GM23338 (cell line): ENCODE measurements around the gene DNMT1. TPM values are rescaled to one million over a fixed set of nuclear protein-coding genes. Genes with fewer than 3 reads are reported as not detected.

Experiments used
- ATAC-seq: fragments of 200-7000 bp; cut with Tn5 transposase; 3 replicates; pipeline ENCODE4 v1.9.1; 2020
- DNase-seq: peaks from one replicate; pipeline ENCODE4 v3.0.0-alpha.2; 2015; ENCODE audit warnings: low spot score
- H2AFZ ChIP-seq: fragments of 200-600 bp; sonication (generic); 2 replicates; pipeline ENCODE4 v1.8.0; 2016; ENCODE audit warnings: antibody characterized with exemption, mild to moderate bottlenecking, moderate library complexity
- H3F3A ChIP-seq: fragments of 200-600 bp; sonication (generic); replicated peaks from 2 replicates; pipeline ENCODE4 v1.8.0; 2017; ENCODE audit warnings: antibody characterized with exemption, mixed run types, low read depth
- H3K27ac ChIP-seq: fragments of 200-600 bp; sonication (generic); 2 replicates; pipeline ENCODE4 v1.6.1; 2016; ENCODE audit warnings: low read depth
- H3K27me3 ChIP-seq: fragments of 200-600 bp; sonication (generic); 2 replicates; pipeline ENCODE4 v1.8.0; 2016; ENCODE audit warnings: mild to moderate bottlenecking, mixed run types, moderate library complexity; ENCODE audit not compliant: insufficient read depth
- H3K36me3 ChIP-seq: fragments of 200-600 bp; sonication (generic); 2 replicates; pipeline ENCODE4 v1.8.0; 2016; ENCODE audit warnings: mild to moderate bottlenecking; ENCODE audit not compliant: insufficient read depth
- H3K4me1 ChIP-seq: fragments of 200-600 bp; sonication (generic); 2 replicates; pipeline ENCODE4 v1.8.0; 2016; ENCODE audit warnings: mild to moderate bottlenecking, moderate library complexity; ENCODE audit not compliant: insufficient read depth
- H3K4me2 ChIP-seq: fragments of 200-600 bp; sonication (generic); 2 replicates; pipeline ENCODE4 v1.7.1; 2017; ENCODE audit warnings: mixed run types
- H3K4me3 ChIP-seq: fragments of 200-600 bp; sonication (generic); 2 replicates; pipeline ENCODE4 v1.6.1; 2016; ENCODE audit warnings: mixed run types
- H3K79me2 ChIP-seq: fragments of 200-600 bp; sonication (generic); replicated peaks from 2 replicates; pipeline ENCODE4 v1.8.0; 2017; ENCODE audit warnings: mild to moderate bottlenecking; ENCODE audit not compliant: insufficient read depth
- H3K9me2 ChIP-seq: fragments of 200-600 bp; sonication (generic); 2 replicates; pipeline ENCODE4 v1.8.0; 2017; ENCODE audit not compliant: insufficient read depth
- H4K20me1 ChIP-seq: fragments of 200-600 bp; sonication (generic); replicated peaks from 2 replicates; pipeline ENCODE4 v1.8.0; 2017; ENCODE audit warnings: mild to moderate bottlenecking; ENCODE audit not compliant: insufficient read depth
- H3K27ac Mint-ChIP-seq: 2 replicates; pipeline ENCODE4 v1.8.0; 2020; ENCODE audit warnings: inconsistent platforms, mild to moderate bottlenecking, moderate library complexity, mixed read lengths
- H3K27me3 Mint-ChIP-seq: 3 replicates; pipeline ENCODE4 v1.8.0; 2022; ENCODE audit warnings: low read depth, mild to moderate bottlenecking, moderate library complexity, mixed read lengths, inconsistent platforms; ENCODE audit not compliant: insufficient read depth, poor library complexity
- H3K36me3 Mint-ChIP-seq: 3 replicates; pipeline ENCODE4 v1.8.0; 2021; ENCODE audit warnings: low read depth, mild to moderate bottlenecking, inconsistent platforms, moderate library complexity, mixed read lengths
- H3K4me1 Mint-ChIP-seq: 3 replicates; pipeline ENCODE4 v1.8.0; 2020; ENCODE audit warnings: mild to moderate bottlenecking, inconsistent platforms, mixed read lengths
- H3K4me3 Mint-ChIP-seq: 3 replicates; pipeline ENCODE4 v1.8.0; 2021; ENCODE audit warnings: moderate library complexity, mild to moderate bottlenecking, inconsistent platforms, mixed read lengths
- H3K9me3 Mint-ChIP-seq: 3 replicates; pipeline ENCODE4 v1.8.0; 2020; ENCODE audit warnings: moderate library complexity, mild to moderate bottlenecking, inconsistent platforms, mixed read lengths
- CREB1 ChIP-seq: fragments of 250-450 bp; sonication (Bioruptor Pico); IDR thresholded peaks from 2 replicates; pipeline ENCODE4 v1.5.0; 2020; ENCODE audit warnings: low read depth, mild to moderate bottlenecking, moderate library complexity
- ETS1 ChIP-seq: IDR thresholded peaks from 2 replicates; pipeline ENCODE4 v1.6.1; 2016; ENCODE audit warnings: antibody characterized with exemption
- EZH2 ChIP-seq: fragments of 200-600 bp; sonication (generic); IDR thresholded peaks from one replicate; pipeline ENCODE4 v1.8.0; 2017; ENCODE audit warnings: antibody characterized with exemption, mild to moderate bottlenecking, low read depth; ENCODE audit not compliant: unreplicated experiment
- EZH2phosphoT487 ChIP-seq: fragments of 200-600 bp; sonication (generic); IDR thresholded peaks from one replicate; pipeline ENCODE4 v1.8.1; 2018; ENCODE audit warnings: antibody characterized with exemption; ENCODE audit not compliant: unreplicated experiment
- JUNB ChIP-seq: IDR thresholded peaks from one replicate; pipeline ENCODE4 v1.6.1; 2016; ENCODE audit warnings: antibody characterized with exemption; ENCODE audit not compliant: unreplicated experiment
- NANOG ChIP-seq: IDR thresholded peaks from 2 replicates; pipeline ENCODE4 v1.6.1; 2016; ENCODE audit warnings: antibody characterized with exemption, borderline replicate concordance
- POLR2AphosphoS5 ChIP-seq: IDR thresholded peaks from 2 replicates; pipeline ENCODE4 v1.6.1; 2016; ENCODE audit warnings: antibody characterized with exemption, low read depth
- STAT1 ChIP-seq: IDR thresholded peaks from one replicate; pipeline ENCODE4 v1.6.1; 2016; ENCODE audit warnings: antibody characterized with exemption; ENCODE audit not compliant: unreplicated experiment
- ZNF114 ChIP-seq: fragments of 250-450 bp; sonication (Bioruptor Pico); IDR thresholded peaks from 2 replicates; pipeline ENCODE4 v1.5.0; 2020; ENCODE audit warnings: mild to moderate bottlenecking, moderate library complexity
- ZNF462 ChIP-seq: fragments of 250-450 bp; sonication (Bioruptor Pico); IDR thresholded peaks from 2 replicates; pipeline ENCODE4 v1.5.0; 2020; ENCODE audit warnings: mild to moderate bottlenecking, moderate library complexity
- polyA plus RNA-seq: library from polyadenylated mRNA; unstranded; fragments of >200 nt; fragmentation: Nextera tagmentation; extraction: Ambion mirVana; gene quantifications from 2 replicates; pipeline ENCODE4 v1.2.1, GENCODE V29; 2016
- total RNA-seq: library from RNA; depleted of rRNA; stranded (reverse); fragments of >200 nt; shearing (Covaris generic); gene quantifications from 2 replicates; pipeline ENCODE4 v1.2.3, GENCODE V29; 2014
- TF ChIP-seq, protein P1 (sequence below), 2 experiments: fragments of 200-600 bp in 1 of 2; sonication (generic) in 1 of 2; conservative IDR thresholded peaks; 2 replicates each; pipeline versions ENCODE4 v1.5.1 to v1.6.1; 2016 to 2017; ENCODE audit warnings: antibody characterized with exemption in 2 of 2, low read depth in 2 of 2, mild to moderate bottlenecking in 2 of 2, moderate library complexity in 1 of 2
- TF ChIP-seq, protein P2 (sequence below): IDR thresholded peaks from one replicate; pipeline ENCODE4 v1.6.1; 2018; ENCODE audit warnings: antibody characterized with exemption; ENCODE audit not compliant: unreplicated experiment

The DNMT1 gene
- total and polyA plus RNA-seq, 2 experiments from 2014 or later = 238 to 589 TPM

DNA sequence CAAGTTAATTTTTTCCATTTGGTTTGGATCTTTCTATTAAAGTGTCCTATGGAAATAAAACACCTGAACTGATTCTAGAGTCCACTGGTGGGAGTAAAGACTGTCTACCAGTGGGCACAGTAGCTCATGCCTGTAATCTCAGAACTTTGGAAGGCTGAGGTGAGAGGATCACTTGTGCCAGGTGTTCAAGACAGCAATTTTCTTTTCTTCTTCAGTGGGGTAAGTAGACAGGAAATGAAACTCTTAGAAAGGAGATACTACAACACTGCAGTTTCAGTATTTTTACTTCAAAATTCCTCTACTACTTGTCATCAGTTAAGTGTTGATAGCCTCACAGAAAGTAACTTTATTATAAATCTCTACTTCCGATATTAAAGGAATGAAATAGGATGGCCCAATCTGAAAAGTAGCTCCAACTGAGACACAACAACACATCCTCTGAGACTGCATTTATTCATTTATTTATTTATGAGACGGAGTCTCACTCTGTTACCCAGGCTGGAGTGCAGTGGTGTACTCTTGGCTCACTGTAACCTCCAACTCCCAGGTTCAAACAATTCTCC lies 26.3 kb downstream of the DNMT1 start:
- ATAC-seq (no peak), DNase-seq (no peak)
- Histone ChIP-seq H3F3A (no peaks in the 10 kb centered on the region), H4K20me1 (0 out of 2 replicates have a peak, but pooled peaks cover 11% of the 10 kb centered on the region), H2AFZ (no peak overlapping the region), H3K9me2 (no peaks in the 10 kb centered on the region), H3K27me3 (no peaks in the 10 kb centered on the region), H3K4me1 (no peaks in the 10 kb centered on the region), H3K4me3 (no peak overlapping the region), H3K36me3 (peaks cover 65% of the 10 kb centered on the region), H3K79me2 (no peaks in the 10 kb centered on the region), H3K4me2 (no peak overlapping the region), H3K27ac (no peak overlapping the region)
- peaks cover 2% of the 10 kb centered on the region for H3K27me3 Mint-ChIP-seq
- H3K4me1 Mint-ChIP-seq = no peaks in the 10 kb centered on the region
- TF ChIP-seq STAT1 (no peak), JUNB (no peak), EZH2 (no peak), CREB1 (CRISPR knock-in tag) (no peak), ETS1 (no peak), EZH2phosphoT487 (no peak), ZNF462 (CRISPR knock-in tag) (no peak), POLR2AphosphoS5 (no peak), NANOG (no peak), ZNF114 (CRISPR knock-in tag) (no peak)
- TF ChIP-seq, protein P1, sequence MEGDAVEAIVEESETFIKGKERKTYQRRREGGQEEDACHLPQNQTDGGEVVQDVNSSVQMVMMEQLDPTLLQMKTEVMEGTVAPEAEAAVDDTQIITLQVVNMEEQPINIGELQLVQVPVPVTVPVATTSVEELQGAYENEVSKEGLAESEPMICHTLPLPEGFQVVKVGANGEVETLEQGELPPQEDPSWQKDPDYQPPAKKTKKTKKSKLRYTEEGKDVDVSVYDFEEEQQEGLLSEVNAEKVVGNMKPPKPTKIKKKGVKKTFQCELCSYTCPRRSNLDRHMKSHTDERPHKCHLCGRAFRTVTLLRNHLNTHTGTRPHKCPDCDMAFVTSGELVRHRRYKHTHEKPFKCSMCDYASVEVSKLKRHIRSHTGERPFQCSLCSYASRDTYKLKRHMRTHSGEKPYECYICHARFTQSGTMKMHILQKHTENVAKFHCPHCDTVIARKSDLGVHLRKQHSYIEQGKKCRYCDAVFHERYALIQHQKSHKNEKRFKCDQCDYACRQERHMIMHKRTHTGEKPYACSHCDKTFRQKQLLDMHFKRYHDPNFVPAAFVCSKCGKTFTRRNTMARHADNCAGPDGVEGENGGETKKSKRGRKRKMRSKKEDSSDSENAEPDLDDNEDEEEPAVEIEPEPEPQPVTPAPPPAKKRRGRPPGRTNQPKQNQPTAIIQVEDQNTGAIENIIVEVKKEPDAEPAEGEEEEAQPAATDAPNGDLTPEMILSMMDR (conservative IDR thresholded peaks at IDR 0.05; ENCODE audit: low read depth in 2 of 2) = no peak
- TF ChIP-seq, protein P2, sequence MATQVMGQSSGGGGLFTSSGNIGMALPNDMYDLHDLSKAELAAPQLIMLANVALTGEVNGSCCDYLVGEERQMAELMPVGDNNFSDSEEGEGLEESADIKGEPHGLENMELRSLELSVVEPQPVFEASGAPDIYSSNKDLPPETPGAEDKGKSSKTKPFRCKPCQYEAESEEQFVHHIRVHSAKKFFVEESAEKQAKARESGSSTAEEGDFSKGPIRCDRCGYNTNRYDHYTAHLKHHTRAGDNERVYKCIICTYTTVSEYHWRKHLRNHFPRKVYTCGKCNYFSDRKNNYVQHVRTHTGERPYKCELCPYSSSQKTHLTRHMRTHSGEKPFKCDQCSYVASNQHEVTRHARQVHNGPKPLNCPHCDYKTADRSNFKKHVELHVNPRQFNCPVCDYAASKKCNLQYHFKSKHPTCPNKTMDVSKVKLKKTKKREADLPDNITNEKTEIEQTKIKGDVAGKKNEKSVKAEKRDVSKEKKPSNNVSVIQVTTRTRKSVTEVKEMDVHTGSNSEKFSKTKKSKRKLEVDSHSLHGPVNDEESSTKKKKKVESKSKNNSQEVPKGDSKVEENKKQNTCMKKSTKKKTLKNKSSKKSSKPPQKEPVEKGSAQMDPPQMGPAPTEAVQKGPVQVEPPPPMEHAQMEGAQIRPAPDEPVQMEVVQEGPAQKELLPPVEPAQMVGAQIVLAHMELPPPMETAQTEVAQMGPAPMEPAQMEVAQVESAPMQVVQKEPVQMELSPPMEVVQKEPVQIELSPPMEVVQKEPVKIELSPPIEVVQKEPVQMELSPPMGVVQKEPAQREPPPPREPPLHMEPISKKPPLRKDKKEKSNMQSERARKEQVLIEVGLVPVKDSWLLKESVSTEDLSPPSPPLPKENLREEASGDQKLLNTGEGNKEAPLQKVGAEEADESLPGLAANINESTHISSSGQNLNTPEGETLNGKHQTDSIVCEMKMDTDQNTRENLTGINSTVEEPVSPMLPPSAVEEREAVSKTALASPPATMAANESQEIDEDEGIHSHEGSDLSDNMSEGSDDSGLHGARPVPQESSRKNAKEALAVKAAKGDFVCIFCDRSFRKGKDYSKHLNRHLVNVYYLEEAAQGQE = no peak
- no peak overlapping the region for H3K27ac Mint-ChIP-seq
- no peaks in the 10 kb centered on the region for H3K9me3 Mint-ChIP-seq
- H3K36me3 Mint-ChIP-seq = peaks cover 78% of the 10 kb centered on the region
- H3K4me3 Mint-ChIP-seq = no peak overlapping the region
